PFSK-1 (cell line): Measurements from ENCODE around the gene SESTD1.

Experiments
- FOXP2 ChIP-seq: optimal IDR thresholded peaks from 2 replicates; pipeline ENCODE3; 2011; ENCODE audit warnings: borderline replicate concordance, control low read depth, inconsistent platforms; ENCODE audit not compliant: insufficient read depth; ENCODE audit errors: extremely low read length, extremely low read depth
- POLR2AphosphoS5 ChIP-seq: IDR thresholded peaks from 2 replicates; pipeline ENCODE4 v1.6.1; 2012; ENCODE audit warnings: low read depth, mild to moderate bottlenecking, control low read depth, low read length, moderate library complexity
- SIN3A ChIP-seq: IDR thresholded peaks from 2 replicates; pipeline ENCODE4 v1.6.1; 2012; ENCODE audit warnings: mild to moderate bottlenecking, low read length, moderate library complexity, borderline replicate concordance; ENCODE audit not compliant: insufficient read depth
- TAF1 ChIP-seq: IDR thresholded peaks from 2 replicates; pipeline ENCODE4 v1.6.1; 2012; ENCODE audit warnings: low read length, control low read depth, borderline replicate concordance; ENCODE audit not compliant: insufficient read depth
- TF ChIP-seq, protein P1 (sequence below), 2 experiments: IDR thresholded peaks; 2 replicates each; pipeline versions ENCODE4 v1.6.1 to v1.8.0; 2011 to 2012; ENCODE audit warnings: low read depth in 2 of 2, low read length in 2 of 2, control low read depth in 1 of 2, inconsistent platforms in 1 of 2, mild to moderate bottlenecking in 1 of 2, moderate library complexity in 1 of 2; ENCODE audit not compliant: insufficient read depth in 1 of 2

SESTD1 gene

DNA sequence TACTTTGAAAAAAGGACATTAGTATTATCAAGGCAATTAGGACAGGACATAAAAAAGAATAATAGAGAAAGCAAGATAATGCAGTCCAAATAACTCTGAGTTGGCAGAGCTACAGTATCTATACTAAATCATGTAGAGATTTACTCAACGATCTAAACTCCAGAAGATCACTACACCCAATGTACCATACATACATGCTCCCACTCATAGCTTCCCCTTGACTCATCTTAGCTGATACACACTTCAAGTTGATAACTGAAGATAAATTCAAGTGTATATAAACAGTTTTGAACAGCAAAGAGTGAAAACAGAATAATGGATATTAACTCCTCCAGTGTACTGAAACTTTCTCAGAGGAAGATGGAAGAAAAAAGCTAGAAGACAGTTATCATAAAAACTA is 78.5 kb downstream of the SESTD1 start:
- TF ChIP-seq POLR2AphosphoS5 = no peak

DNA sequence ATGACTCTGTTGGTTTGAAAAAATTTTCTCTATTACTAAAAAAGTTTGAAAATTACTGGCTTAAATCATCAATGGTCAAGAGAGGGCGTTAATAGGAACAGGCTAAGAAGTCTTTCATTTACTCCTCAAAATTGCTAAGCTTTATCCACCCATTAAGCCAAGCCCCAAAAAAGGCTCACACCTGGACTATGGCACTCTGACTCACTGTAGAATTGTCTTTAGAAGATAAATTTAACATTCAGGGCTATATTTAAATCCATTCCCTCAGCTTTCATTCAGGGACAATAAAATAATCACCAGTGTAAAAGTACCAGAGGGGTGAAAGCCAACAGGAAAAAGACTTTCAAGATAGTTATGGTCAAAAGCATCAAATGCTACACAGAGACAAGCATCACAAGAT is 80.0 kb downstream of the SESTD1 start:
- TF ChIP-seq, protein P1, sequence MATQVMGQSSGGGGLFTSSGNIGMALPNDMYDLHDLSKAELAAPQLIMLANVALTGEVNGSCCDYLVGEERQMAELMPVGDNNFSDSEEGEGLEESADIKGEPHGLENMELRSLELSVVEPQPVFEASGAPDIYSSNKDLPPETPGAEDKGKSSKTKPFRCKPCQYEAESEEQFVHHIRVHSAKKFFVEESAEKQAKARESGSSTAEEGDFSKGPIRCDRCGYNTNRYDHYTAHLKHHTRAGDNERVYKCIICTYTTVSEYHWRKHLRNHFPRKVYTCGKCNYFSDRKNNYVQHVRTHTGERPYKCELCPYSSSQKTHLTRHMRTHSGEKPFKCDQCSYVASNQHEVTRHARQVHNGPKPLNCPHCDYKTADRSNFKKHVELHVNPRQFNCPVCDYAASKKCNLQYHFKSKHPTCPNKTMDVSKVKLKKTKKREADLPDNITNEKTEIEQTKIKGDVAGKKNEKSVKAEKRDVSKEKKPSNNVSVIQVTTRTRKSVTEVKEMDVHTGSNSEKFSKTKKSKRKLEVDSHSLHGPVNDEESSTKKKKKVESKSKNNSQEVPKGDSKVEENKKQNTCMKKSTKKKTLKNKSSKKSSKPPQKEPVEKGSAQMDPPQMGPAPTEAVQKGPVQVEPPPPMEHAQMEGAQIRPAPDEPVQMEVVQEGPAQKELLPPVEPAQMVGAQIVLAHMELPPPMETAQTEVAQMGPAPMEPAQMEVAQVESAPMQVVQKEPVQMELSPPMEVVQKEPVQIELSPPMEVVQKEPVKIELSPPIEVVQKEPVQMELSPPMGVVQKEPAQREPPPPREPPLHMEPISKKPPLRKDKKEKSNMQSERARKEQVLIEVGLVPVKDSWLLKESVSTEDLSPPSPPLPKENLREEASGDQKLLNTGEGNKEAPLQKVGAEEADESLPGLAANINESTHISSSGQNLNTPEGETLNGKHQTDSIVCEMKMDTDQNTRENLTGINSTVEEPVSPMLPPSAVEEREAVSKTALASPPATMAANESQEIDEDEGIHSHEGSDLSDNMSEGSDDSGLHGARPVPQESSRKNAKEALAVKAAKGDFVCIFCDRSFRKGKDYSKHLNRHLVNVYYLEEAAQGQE (IDR thresholded peaks at IDR 0.05; ENCODE audit: insufficient read depth in 1 of 2, low read depth in 2 of 2, low read length in 2 of 2) = no peak
- TF ChIP-seq TAF1 (no peak), SIN3A (no peak), POLR2AphosphoS5 (no peak), FOXP2 (no peak)

DNA sequence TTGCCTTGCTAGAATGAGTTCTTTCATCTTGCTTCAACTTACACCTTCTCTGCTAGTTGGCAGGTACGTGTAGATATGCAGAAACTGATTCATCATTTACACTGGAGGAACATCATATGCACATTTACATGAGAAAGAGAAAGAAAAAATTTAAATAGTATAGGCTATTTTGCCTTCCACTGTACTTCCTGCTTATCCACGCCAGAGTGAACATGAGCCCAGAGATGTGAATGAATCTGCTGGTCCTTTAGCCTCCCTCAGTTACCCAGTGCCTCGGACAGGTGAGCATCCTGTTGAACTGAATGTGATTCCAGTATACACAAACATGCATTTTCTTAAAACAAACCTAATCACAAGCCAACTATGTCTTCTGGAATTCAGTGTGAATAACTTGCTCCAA is 83.6 kb downstream of the SESTD1 start:
- TF ChIP-seq FOXP2 = no peak
- no peak for TF ChIP-seq POLR2AphosphoS5
- TF ChIP-seq TAF1 = no peak

DNA sequence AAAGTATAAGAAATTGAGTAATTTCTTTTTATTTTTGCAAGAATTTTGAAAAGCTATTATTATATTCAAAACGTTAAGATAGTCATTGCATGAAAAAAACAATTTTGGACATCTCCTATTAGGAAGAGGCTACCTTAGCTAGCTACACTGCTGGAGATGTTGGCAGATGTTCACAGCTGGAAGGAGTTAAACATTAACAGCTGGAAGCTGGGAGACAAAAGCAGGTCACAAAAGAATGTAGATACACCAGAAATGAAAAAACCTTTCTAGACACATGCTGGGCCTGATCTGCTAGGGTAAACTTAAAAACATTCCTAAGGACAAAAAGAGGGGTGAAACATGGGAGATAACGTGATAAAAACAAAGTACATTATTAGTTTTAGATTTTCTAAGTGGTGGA is 84.4 kb downstream of the SESTD1 start:
- TF ChIP-seq POLR2AphosphoS5 (no peak), FOXP2 (no peak), TAF1 (no peak), SIN3A (no peak)
- TF ChIP-seq, protein P1 (IDR thresholded peaks at IDR 0.05; ENCODE audit: insufficient read depth in 1 of 2, low read depth in 2 of 2, low read length in 2 of 2) = no peak

DNA sequence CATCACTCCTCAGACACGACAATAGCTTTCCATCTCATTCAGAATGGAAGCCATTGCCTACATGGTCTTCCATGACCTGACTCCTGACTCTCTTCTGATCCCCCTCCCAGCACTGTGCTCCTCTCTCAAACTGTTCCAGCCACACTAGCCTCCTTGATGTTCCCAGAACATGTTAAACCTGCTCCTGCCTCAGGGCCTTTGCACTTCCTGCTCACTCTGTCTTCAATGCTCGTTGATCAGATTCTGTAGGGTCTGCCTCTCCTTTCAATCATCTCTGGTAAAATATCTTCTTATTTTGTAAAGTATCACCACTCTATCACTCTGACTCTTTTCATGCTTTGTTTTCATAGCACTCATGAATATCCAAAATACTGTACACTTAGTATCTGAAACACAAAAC is 84.9 kb downstream of the SESTD1 start:
- TF ChIP-seq, protein P1 (IDR thresholded peaks at IDR 0.05; ENCODE audit: insufficient read depth in 1 of 2, low read depth in 2 of 2, low read length in 2 of 2) = no peak
- no peak for TF ChIP-seq POLR2AphosphoS5
- TF ChIP-seq TAF1 = no peak
- TF ChIP-seq FOXP2 = no peak
- no peak for TF ChIP-seq SIN3A

DNA sequence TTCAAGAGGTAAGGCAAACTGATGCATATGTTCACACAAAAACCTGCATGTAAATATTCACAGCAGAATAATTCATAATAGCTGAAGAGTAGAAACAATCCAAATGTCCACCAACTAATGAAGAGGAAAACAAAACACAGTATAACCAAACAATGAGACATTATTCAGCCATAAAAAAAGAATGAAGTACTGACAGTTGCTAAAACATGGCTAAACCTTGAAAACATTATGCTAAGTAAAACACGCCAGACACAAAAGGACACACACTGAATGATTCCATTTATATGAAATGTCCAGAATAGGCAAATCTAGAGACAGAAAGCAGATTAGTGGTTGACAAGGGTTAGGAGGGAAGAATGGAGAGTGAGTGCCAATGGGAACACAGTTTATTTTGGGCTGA is 86.9 kb downstream of the SESTD1 start:
- no peak for TF ChIP-seq SIN3A
- TF ChIP-seq, protein P1 (IDR thresholded peaks at IDR 0.05; ENCODE audit: insufficient read depth in 1 of 2, low read depth in 2 of 2, low read length in 2 of 2) = no peak
- TF ChIP-seq POLR2AphosphoS5 = no peak
- no peak for TF ChIP-seq TAF1
- TF ChIP-seq FOXP2 = no peak
